Epithelial cell of umbilical artery (primary cell): ENCODE results near the gene ATP2A3. TPM values are rescaled to one million over a fixed set of nuclear protein-coding genes. Genes with fewer than 3 reads are reported as not detected.

Experiments
- total RNA-seq: library from RNA; depleted of rRNA; stranded (reverse); fragments of >200 nt; gene quantifications from 2 replicates; pipeline ENCODE4 v1.2.3, GENCODE V29; 2014

ATP2A3 gene
- total RNA-seq = under 0.01 and 1.1 TPM in 2 replicates

GRCh38 chr17:3964203-3965117 lies at the start of gene ATP2A3:
TSS of gene ATP2A3 (minus strand) at chr17:3964437. CDS start at chr17:3964291, 146 bp downstream.

GRCh38 chr17:3915995-3916696 lies 48.1 kb downstream of the ATP2A3 start, which contains the start of gene P2RX1:
TSS of gene P2RX1 (minus strand) at chr17:3916465. CDS start at chr17:3916225, 240 bp downstream.

GRCh38 chr17:3893003-3893719 lies 71.1 kb downstream of the ATP2A3 start, which contains the start of gene CAMKK1:
TSS of gene CAMKK1 (minus strand) at chr17:3893053. CDS start at chr17:3885687, 7,366 bp downstream.

Other genes with a start within 250 kb of the ATP2A3 start
- gene HASPIN, start 240.5 kb downstream of the ATP2A3 start, total RNA-seq = 7.5 and 11.7 TPM in 2 replicates
- gene ITGAE, start 163.2 kb downstream of the ATP2A3 start, total RNA-seq = 27.3 and 28.7 TPM in 2 replicates
- gene NCBP3, start 118.2 kb downstream of the ATP2A3 start, total RNA-seq = 15.9 and 21.6 TPM in 2 replicates
- gene CAMKK1, start 71.4 kb downstream of the ATP2A3 start, total RNA-seq = 3.2 and 3.3 TPM in 2 replicates
- not detected in 2 replicates for gene P2RX1, start 48.0 kb downstream of the ATP2A3 start, total RNA-seq
- 16.9 and 24.0 TPM in 2 replicates for gene ZZEF1, start 178.6 kb upstream of the ATP2A3 start, total RNA-seq
- 22.0 and 35.7 TPM in 2 replicates for gene CYB5D2, start 178.8 kb upstream of the ATP2A3 start, total RNA-seq